ENCODE measurements around the gene KRT80. TPM values are rescaled to one million over a fixed set of nuclear protein-coding genes. Genes with fewer than 3 reads are reported as not detected.
A peak's percentile ranks its signal among the peaks of the same experiment; 100 is the strongest.

KRT80 gene
- polyA plus RNA-seq, 2 donors, result 40.9 to 53.9 TPM

- H3K4me3 ChIP-seq (ENCODE audit: low read depth in 1 of 2, low read length in 2 of 2), result no peak overlapping the region
- 85 to 88% methylated on average over 9 of the region's 9 CpGs for WGBS, 2 donors
- no peaks in the 10 kb centered on the region for H3K9me3 ChIP-seq (ENCODE audit: control insufficient read depth in 2 of 2, insufficient read depth in 1 of 2, low read depth in 1 of 2, low read length in 1 of 2)
- H3K4me1 ChIP-seq (ENCODE audit: control insufficient read depth in 2 of 2, insufficient read depth in 2 of 2, low read length in 1 of 2), result peaks cover 10 to 24% of the 10 kb centered on the region in 2 donors
- H3K27ac ChIP-seq (ENCODE audit: low read depth in 2 of 2, low read length in 1 of 2), result no peak overlapping the region
- no peaks in the 10 kb centered on the region for H3K27me3 ChIP-seq (ENCODE audit: control insufficient read depth in 1 of 2, insufficient read depth in 2 of 2, low read length in 2 of 2)
- H3K36me3 ChIP-seq (ENCODE audit: control insufficient read depth in 2 of 2, insufficient read depth in 2 of 2, low read length in 1 of 2), result no peaks in the 10 kb centered on the region
Observed at GRCh38 chr12:52206304-52207040, 14.7 kb upstream of the KRT80 start.

GRCh38 chr12:52205612-52206303 lies 13.9 kb upstream of the KRT80 start:
- Histone ChIP-seq H3K27ac (ENCODE audit: low read depth in 2 of 2, low read length in 1 of 2) (no peak overlapping the region), H3K4me1 (ENCODE audit: control insufficient read depth in 2 of 2, insufficient read depth in 2 of 2, low read length in 1 of 2) (peaks cover 10 to 22% of the 10 kb centered on the region in 2 donors)
- 90% methylated on average over 4 of the region's 4 CpGs for WGBS, 2 donors

GRCh38 chr12:52204931-52205505 lies 13.2 kb upstream of the KRT80 start:
- Histone ChIP-seq H3K9me3 (ENCODE audit: control insufficient read depth in 2 of 2, insufficient read depth in 1 of 2, low read depth in 1 of 2, low read length in 1 of 2) (no peaks in the 10 kb centered on the region), H3K27me3 (ENCODE audit: control insufficient read depth in 1 of 2, insufficient read depth in 2 of 2, low read length in 2 of 2) (no peaks in the 10 kb centered on the region), H3K27ac (ENCODE audit: low read depth in 2 of 2, low read length in 1 of 2) (no peak overlapping the region), H3K4me1 (ENCODE audit: control insufficient read depth in 2 of 2, insufficient read depth in 2 of 2, low read length in 1 of 2) (peaks cover 10 to 19% of the 10 kb centered on the region in 2 donors), H3K4me3 (ENCODE audit: low read depth in 1 of 2, low read length in 2 of 2) (no peak overlapping the region), H3K36me3 (ENCODE audit: control insufficient read depth in 2 of 2, insufficient read depth in 2 of 2, low read length in 1 of 2) (no peaks in the 10 kb centered on the region)
- WGBS, 2 donors, result 85 to 86% methylated on average over 7 of the region's 7 CpGs

More at GRCh38 chr12:52205612-52206303, 13.9 kb upstream of the KRT80 start:
- H3K9me3 ChIP-seq (ENCODE audit: control insufficient read depth in 2 of 2, insufficient read depth in 1 of 2, low read depth in 1 of 2, low read length in 1 of 2), result no peaks in the 10 kb centered on the region
- no peaks in the 10 kb centered on the region for H3K36me3 ChIP-seq (ENCODE audit: control insufficient read depth in 2 of 2, insufficient read depth in 2 of 2, low read length in 1 of 2)
- no peak overlapping the region for H3K4me3 ChIP-seq (ENCODE audit: low read depth in 1 of 2, low read length in 2 of 2)
- no peaks in the 10 kb centered on the region for H3K27me3 ChIP-seq (ENCODE audit: control insufficient read depth in 1 of 2, insufficient read depth in 2 of 2, low read length in 2 of 2)

GRCh38 chr12:52204095-52204930 lies 12.5 kb upstream of the KRT80 start:
- peaks cover 10 to 17% of the 10 kb centered on the region in 2 donors for H3K4me1 ChIP-seq (ENCODE audit: control insufficient read depth in 2 of 2, insufficient read depth in 2 of 2, low read length in 1 of 2)
- H3K4me3 ChIP-seq (ENCODE audit: low read depth in 1 of 2, low read length in 2 of 2), result no peak overlapping the region
- H3K9me3 ChIP-seq (ENCODE audit: control insufficient read depth in 2 of 2, insufficient read depth in 1 of 2, low read depth in 1 of 2, low read length in 1 of 2), result no peaks in the 10 kb centered on the region
- H3K27ac ChIP-seq (ENCODE audit: low read depth in 2 of 2, low read length in 1 of 2), result no peak overlapping the region
- H3K36me3 ChIP-seq (ENCODE audit: control insufficient read depth in 2 of 2, insufficient read depth in 2 of 2, low read length in 1 of 2), result no peaks in the 10 kb centered on the region
- 80 to 86% methylated on average over 18 of the region's 18 CpGs for WGBS, 2 donors
- H3K27me3 ChIP-seq (ENCODE audit: control insufficient read depth in 1 of 2, insufficient read depth in 2 of 2, low read length in 2 of 2), result no peaks in the 10 kb centered on the region

GRCh38 chr12:52203079-52203921 lies 11.5 kb upstream of the KRT80 start:
- no peaks in the 10 kb centered on the region for H3K9me3 ChIP-seq (ENCODE audit: control insufficient read depth in 2 of 2, insufficient read depth in 1 of 2, low read depth in 1 of 2, low read length in 1 of 2)
- H3K27ac ChIP-seq (ENCODE audit: low read depth in 2 of 2, low read length in 1 of 2), result peak overlapping the region in 1 of 2 donors; percentile 66
- H3K4me3 ChIP-seq (ENCODE audit: low read depth in 1 of 2, low read length in 2 of 2), result no peak overlapping the region
- H3K36me3 ChIP-seq (ENCODE audit: control insufficient read depth in 2 of 2, insufficient read depth in 2 of 2, low read length in 1 of 2), result no peaks in the 10 kb centered on the region
- H3K27me3 ChIP-seq (ENCODE audit: control insufficient read depth in 1 of 2, insufficient read depth in 2 of 2, low read length in 2 of 2), result no peaks in the 10 kb centered on the region
- 34 to 39% methylated on average over 19 of the region's 19 CpGs for WGBS, 2 donors
- peaks cover 10 to 18% of the 10 kb centered on the region in 2 donors for H3K4me1 ChIP-seq (ENCODE audit: control insufficient read depth in 2 of 2, insufficient read depth in 2 of 2, low read length in 1 of 2)

GRCh38 chr12:52202361-52203078 lies 10.7 kb upstream of the KRT80 start:
- H3K36me3 ChIP-seq (ENCODE audit: control insufficient read depth in 2 of 2, insufficient read depth in 2 of 2, low read length in 1 of 2), result no peaks in the 10 kb centered on the region
- 38 to 40% methylated on average over 18 of the region's 18 CpGs for WGBS, 2 donors
- no peak overlapping the region for H3K4me3 ChIP-seq (ENCODE audit: low read depth in 1 of 2, low read length in 2 of 2)
- no peaks in the 10 kb centered on the region for H3K9me3 ChIP-seq (ENCODE audit: control insufficient read depth in 2 of 2, insufficient read depth in 1 of 2, low read depth in 1 of 2, low read length in 1 of 2)
- H3K4me1 ChIP-seq (ENCODE audit: control insufficient read depth in 2 of 2, insufficient read depth in 2 of 2, low read length in 1 of 2), result peaks cover 5 to 17% of the 10 kb centered on the region in 2 donors
- H3K27ac ChIP-seq (ENCODE audit: low read depth in 2 of 2, low read length in 1 of 2), result peak overlapping the region in 1 of 2 donors; percentile 38
- H3K27me3 ChIP-seq (ENCODE audit: control insufficient read depth in 1 of 2, insufficient read depth in 2 of 2, low read length in 2 of 2), result no peaks in the 10 kb centered on the region

- H3K27me3 ChIP-seq (ENCODE audit: control insufficient read depth in 1 of 2, insufficient read depth in 2 of 2, low read length in 2 of 2), result no peaks in the 10 kb centered on the region
- H3K4me1 ChIP-seq (ENCODE audit: control insufficient read depth in 2 of 2, insufficient read depth in 2 of 2, low read length in 1 of 2), result peaks cover 5 to 17% of the 10 kb centered on the region in 2 donors
- no peaks in the 10 kb centered on the region for H3K36me3 ChIP-seq (ENCODE audit: control insufficient read depth in 2 of 2, insufficient read depth in 2 of 2, low read length in 1 of 2)
- WGBS, 2 donors, result 53 to 56% methylated on average over 3 of the region's 3 CpGs
- no peak overlapping the region for H3K27ac ChIP-seq (ENCODE audit: low read depth in 2 of 2, low read length in 1 of 2)
- H3K4me3 ChIP-seq (ENCODE audit: low read depth in 1 of 2, low read length in 2 of 2), result no peak overlapping the region
- H3K9me3 ChIP-seq (ENCODE audit: control insufficient read depth in 2 of 2, insufficient read depth in 1 of 2, low read depth in 1 of 2, low read length in 1 of 2), result no peaks in the 10 kb centered on the region
Observed at GRCh38 chr12:52201451-52201839, 9.6 kb upstream of the KRT80 start.

GRCh38 chr12:52200781-52201450 lies 9.1 kb upstream of the KRT80 start:
- no peaks in the 10 kb centered on the region for H3K9me3 ChIP-seq (ENCODE audit: control insufficient read depth in 2 of 2, insufficient read depth in 1 of 2, low read depth in 1 of 2, low read length in 1 of 2)
- no peak overlapping the region for H3K27ac ChIP-seq (ENCODE audit: low read depth in 2 of 2, low read length in 1 of 2)
- no peak overlapping the region for H3K4me3 ChIP-seq (ENCODE audit: low read depth in 1 of 2, low read length in 2 of 2)
- no peaks in the 10 kb centered on the region for H3K36me3 ChIP-seq (ENCODE audit: control insufficient read depth in 2 of 2, insufficient read depth in 2 of 2, low read length in 1 of 2)
- H3K4me1 ChIP-seq (ENCODE audit: control insufficient read depth in 2 of 2, insufficient read depth in 2 of 2, low read length in 1 of 2), result peaks cover 5 to 17% of the 10 kb centered on the region in 2 donors
- no peaks in the 10 kb centered on the region for H3K27me3 ChIP-seq (ENCODE audit: control insufficient read depth in 1 of 2, insufficient read depth in 2 of 2, low read length in 2 of 2)
- 79 to 89% methylated on average over 13 to 15 of the region's 15 CpGs for WGBS, 2 donors
